ENCODE measurements around the gene RYR3. TPM values are rescaled to one million over a fixed set of nuclear protein-coding genes. Genes with fewer than 3 reads are reported as not detected.

The RYR3 gene
- total RNA-seq, 4 donors from 2014 or later, result 0.65 to 7.5 (median 2.6) TPM

DNA sequence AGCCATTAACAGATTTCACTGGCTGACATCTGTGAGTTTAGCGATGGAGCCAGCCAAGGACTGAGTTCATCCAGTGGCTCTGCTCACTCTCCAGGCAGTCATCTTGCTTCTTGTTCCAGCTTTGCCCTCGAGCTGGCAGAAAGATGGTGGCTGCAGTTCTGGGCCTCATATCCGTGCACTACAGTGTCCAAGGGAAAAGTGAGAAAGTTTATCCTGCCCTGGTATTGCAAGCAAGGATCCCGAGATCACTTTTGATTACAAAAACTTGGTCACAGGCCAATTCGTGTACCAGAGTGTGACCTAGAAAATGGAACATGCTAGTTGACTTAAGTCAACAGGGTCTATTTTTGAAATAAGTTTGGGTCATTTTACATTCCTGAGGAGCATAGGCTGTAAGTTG lies 369.6 kb downstream of the RYR3 start:
- ATAC-seq (ENCODE audit: low FRiP score) (no peak), DNase-seq (ENCODE audit: low spot score) (no peak)
- TF ChIP-seq, protein P1, sequence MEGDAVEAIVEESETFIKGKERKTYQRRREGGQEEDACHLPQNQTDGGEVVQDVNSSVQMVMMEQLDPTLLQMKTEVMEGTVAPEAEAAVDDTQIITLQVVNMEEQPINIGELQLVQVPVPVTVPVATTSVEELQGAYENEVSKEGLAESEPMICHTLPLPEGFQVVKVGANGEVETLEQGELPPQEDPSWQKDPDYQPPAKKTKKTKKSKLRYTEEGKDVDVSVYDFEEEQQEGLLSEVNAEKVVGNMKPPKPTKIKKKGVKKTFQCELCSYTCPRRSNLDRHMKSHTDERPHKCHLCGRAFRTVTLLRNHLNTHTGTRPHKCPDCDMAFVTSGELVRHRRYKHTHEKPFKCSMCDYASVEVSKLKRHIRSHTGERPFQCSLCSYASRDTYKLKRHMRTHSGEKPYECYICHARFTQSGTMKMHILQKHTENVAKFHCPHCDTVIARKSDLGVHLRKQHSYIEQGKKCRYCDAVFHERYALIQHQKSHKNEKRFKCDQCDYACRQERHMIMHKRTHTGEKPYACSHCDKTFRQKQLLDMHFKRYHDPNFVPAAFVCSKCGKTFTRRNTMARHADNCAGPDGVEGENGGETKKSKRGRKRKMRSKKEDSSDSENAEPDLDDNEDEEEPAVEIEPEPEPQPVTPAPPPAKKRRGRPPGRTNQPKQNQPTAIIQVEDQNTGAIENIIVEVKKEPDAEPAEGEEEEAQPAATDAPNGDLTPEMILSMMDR (IDR thresholded peaks at IDR 0.05), result no peak

DNA sequence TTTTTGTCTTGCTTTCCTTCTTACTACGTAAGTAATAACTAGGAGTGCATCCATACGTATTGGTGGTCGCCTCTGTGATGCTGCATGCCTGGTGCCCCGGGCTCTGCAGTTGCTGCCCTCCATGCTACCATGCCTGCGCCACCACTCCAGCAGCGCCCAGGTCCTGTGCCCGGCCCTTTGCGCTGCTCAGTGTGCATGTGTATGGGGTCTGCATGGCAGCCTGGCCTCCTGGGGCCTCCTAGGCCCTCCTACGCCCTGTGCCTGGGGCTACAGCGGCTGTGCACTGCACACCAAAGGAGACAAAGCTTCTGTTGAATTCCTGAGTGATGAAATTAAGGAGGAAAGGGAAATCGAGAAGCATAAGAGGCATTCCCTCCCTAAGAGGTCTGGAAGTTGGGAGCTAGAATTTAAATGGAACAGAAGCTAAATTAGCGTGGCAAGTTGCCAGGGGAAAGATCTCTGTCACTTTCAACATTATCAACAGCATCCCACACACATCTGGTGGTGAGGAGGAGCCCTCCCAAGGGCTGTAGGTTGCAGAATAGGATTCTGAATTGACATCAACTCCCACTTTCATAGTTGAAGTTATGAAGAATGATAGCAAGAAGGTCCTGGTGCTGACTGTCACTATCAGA lies 382.5 kb downstream of the RYR3 start:
- TF ChIP-seq, protein P1 (IDR thresholded peaks at IDR 0.05), result no peak
- DNase-seq (ENCODE audit: low spot score) (no peak), ATAC-seq (ENCODE audit: low FRiP score) (no peak)

DNA sequence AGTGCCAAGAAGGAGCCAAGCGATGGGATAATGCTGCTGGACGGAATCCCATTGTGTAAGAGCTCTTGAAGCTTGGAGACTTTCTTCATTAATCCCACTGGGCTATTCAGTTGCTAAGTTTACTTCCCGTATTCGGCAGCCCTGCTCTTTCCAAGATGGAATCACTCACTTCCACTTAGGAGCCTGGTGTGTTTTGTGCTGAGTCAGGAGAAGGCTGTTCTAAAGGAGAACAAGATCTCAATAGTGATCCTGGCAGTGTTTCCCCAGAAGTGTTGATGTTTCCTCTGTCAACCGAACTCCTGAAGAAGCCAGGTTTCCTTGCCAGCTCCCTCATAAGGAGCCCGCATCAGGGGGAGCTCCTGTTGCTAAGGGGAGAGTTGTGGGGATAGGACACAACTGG lies 387.4 kb downstream of the RYR3 start:
- DNase-seq (ENCODE audit: low spot score) (no peak), ATAC-seq (ENCODE audit: low FRiP score) (no peak)
- TF ChIP-seq, protein P1 (IDR thresholded peaks at IDR 0.05), result no peak

DNA sequence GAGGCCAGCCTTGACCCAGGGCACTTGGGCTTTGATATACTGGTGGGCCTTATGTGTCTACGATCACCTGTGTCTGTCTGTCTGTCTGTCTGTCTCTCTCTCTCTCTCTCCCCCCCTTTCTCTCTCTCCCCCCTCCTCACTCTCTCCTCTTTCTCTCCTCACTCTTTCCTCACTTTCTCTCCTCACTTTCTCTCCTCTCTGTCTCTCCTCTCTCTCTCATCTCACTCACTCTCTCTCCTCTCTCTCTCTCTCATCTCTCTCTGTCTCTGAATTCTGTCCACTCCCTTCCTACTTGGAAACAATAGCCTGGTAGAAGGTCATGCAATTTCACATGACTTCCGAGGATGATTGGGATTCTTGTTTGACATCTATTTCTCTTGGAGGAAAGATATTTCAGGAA lies 388.4 kb downstream of the RYR3 start:
- DNase-seq (ENCODE audit: low spot score), result no peak
- TF ChIP-seq, protein P1 (IDR thresholded peaks at IDR 0.05), result no peak
- ATAC-seq (ENCODE audit: low FRiP score), result no peak

DNA sequence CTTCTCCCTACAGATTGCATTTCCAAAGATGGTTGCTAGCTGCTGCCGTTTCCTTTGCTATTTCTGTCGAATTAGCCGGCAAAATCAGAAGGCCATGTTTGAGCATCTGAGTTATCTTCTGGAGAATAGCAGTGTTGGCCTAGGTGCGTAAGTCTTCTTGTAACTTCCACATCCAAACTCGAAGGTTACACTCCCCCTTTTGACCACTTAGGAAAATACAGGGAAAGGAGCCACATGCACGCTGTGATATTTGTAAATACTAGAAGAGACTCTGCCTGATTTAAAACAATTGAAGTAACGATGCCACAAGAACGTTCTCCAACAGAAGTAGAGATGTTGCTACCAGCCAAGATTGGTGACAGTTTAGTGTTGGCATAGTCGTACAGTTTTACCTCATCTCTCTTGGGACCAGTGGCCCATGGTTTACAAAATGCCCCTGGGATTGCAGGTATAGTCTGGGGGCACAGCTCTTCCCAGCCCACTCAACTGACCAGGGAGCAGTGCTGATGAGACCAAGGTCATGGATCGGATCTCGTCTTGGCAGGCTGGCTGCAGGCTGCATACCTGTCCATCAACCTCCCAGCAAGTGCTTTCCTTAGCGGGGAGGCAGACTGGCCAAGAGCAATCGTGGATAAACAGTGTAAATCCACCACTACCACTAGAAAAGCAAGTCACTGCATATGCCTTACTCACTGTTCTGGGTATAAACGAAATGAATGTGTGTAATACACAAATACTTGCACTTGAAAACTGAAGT lies 389.1 kb downstream of the RYR3 start:
- TF ChIP-seq, protein P1 (IDR thresholded peaks at IDR 0.05), result no peak
- ATAC-seq (ENCODE audit: low FRiP score) (no peak), DNase-seq (ENCODE audit: low spot score) (no peak)

DNA sequence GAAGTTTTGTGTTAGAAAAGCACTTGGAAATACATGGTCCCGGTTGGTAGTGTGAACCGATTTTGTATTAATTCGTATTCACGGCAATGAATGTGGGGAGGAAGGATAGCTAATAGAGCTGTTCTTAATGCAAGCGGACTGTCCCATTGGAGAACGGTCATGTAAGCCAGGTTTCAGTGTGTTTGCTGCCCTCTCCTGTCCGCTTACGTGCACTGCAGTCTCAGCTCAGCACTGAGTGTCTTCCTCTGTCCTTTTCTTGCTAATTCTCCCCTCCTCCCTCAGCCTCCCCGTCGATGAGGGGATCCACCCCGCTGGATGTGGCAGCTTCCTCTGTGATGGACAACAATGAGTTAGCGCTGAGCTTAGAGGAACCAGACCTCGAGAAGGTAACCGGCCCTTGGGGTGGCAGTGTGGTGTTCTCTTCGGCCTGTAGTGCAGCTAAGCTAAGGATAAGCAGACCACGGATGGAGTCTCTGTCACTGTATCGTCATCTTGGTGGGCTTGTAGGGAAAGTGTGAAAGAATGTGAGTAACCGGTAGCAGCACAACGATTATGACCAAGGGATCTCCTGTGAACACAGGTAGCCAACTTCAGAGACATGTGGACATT lies 390.0 kb downstream of the RYR3 start:
- TF ChIP-seq, protein P1 (IDR thresholded peaks at IDR 0.05), result peak in 2 of 3 donors; percentile 50 to 79
- no peak for DNase-seq (ENCODE audit: low spot score)
- ATAC-seq (ENCODE audit: low FRiP score), result no peak
